Gastrocnemius medialis (tissue), 4 donors: ENCODE measurements around the gene PPP1R13L. TPM values are rescaled to one million over a fixed set of nuclear protein-coding genes. Genes with fewer than 3 reads are reported as not detected.

Experiments
- ATAC-seq, 2 donors: fragments of 150-250 bp; one replicate each; pipeline ENCODE4 v1.9.1; 2016
- DNase-seq, 2 donors: peaks; one replicate each; pipeline ENCODE4 v3.0.0-alpha.2; 2019
- H3K27ac ChIP-seq, 4 donors: fragments of 200-600 bp; sonication (generic); 1 replicate in 1 of 4; 2 replicates in 3 of 4; pipeline ENCODE4 v1.5.1; 2016 to 2018; ENCODE audit warnings: mild to moderate bottlenecking in 2 of 4, moderate library complexity in 1 of 4
- H3K27me3 ChIP-seq, 3 donors: fragments of 200-600 bp; sonication (generic) in 2 of 3; 1 replicate in 1 of 3; 2 replicates in 2 of 3; pipeline versions ENCODE4 v1.5.1 to v1.6.0; 2016 to 2019; ENCODE audit warnings: mild to moderate bottlenecking in 1 of 3, moderate library complexity in 1 of 3
- H3K36me3 ChIP-seq, 2 donors: fragments of 200-600 bp; sonication (generic) in 1 of 2; one replicate each; pipeline ENCODE4 v1.5.1; 2017 to 2018
- H3K4me1 ChIP-seq, 2 donors: fragments of 200-600 bp; sonication (generic) in 1 of 2; one replicate each; pipeline ENCODE4 v1.5.1; 2016 to 2017; ENCODE audit warnings: mild to moderate bottlenecking in 2 of 2
- H3K4me3 ChIP-seq, 4 donors: fragments of 200-600 bp; sonication (generic) in 3 of 4; 1 replicate in 1 of 4; 2 replicates in 3 of 4; pipeline ENCODE4 v1.5.1; 2016 to 2019; ENCODE audit warnings: mild to moderate bottlenecking in 2 of 4
- H3K9me3 ChIP-seq, 3 donors: fragments of 200-600 bp; sonication (generic) in 2 of 3; 1 replicate in 1 of 3; 2 replicates in 2 of 3; pipeline ENCODE4 v1.5.1; 2016 to 2019
- POLR2A ChIP-seq, 2 donors: fragments of 450-650 bp; IDR thresholded peaks; one replicate each; pipeline ENCODE4 v1.6.1; 2017; ENCODE audit warnings: antibody characterized with exemption in 2 of 2, mild to moderate bottlenecking in 2 of 2, moderate library complexity in 2 of 2
- in situ Hi-C, 4 donors: fragments of 200-750 bp; cut with MboI; loops; one replicate each; pipeline versions ENCODE4 v1.15.0 to v1.8.0; 2017; ENCODE audit warnings: low sequenced_read_pairs in 4 of 4
- intact Hi-C: fragments of 100-400 bp; cut with DNase I; formaldehyde crosslinking; loops from one replicate; pipeline ENCODE4 v1.15.1; 2023; ENCODE audit warnings: low total_unique reads
- total RNA-seq, 4 donors: library from RNA; depleted of rRNA; stranded (reverse); fragments of >200 nt; gene quantifications; one replicate each; pipeline versions ENCODE4 v1.1.0 to v1.2.3, GENCODE V29; 2016
- TF ChIP-seq, protein P1 (sequence below), 5 experiments: fragments of 450-650 bp in 3 of 5; fragments of 200-600 bp in 2 of 5; sonication (generic) in 2 of 5; IDR thresholded peaks in 4 of 5; conservative IDR thresholded peaks in 1 of 5; 1 replicate in 4 of 5; 2 replicates in 1 of 5; pipeline ENCODE4 v1.5.1; 2016 to 2019; ENCODE audit warnings: antibody characterized with exemption in 5 of 5, mild to moderate bottlenecking in 3 of 5, moderate library complexity in 3 of 5

PPP1R13L gene
- total RNA-seq, 4 donors from 2014 or later: 1.1 to 6.9 (median 1.5) TPM

DNA sequence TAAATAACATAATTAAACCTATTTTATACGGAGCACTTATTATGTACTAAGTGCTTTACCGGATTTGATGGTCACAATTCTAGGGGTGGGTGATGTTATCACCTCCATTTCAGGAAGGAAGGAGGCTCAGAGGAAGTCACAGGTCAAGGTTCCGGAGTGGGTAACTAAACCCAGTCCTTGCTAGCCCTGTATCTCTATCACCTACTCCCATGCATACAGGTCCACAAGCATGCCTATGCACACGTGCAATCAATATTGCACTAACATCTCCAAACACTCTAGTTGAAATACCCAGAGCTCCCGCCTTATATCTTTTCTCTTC is 45.1 kb upstream of the PPP1R13L start:
- DNase-seq (no peak), ATAC-seq (peak in 1 of 2 donors; percentile 7)
- TF ChIP-seq, protein P1, sequence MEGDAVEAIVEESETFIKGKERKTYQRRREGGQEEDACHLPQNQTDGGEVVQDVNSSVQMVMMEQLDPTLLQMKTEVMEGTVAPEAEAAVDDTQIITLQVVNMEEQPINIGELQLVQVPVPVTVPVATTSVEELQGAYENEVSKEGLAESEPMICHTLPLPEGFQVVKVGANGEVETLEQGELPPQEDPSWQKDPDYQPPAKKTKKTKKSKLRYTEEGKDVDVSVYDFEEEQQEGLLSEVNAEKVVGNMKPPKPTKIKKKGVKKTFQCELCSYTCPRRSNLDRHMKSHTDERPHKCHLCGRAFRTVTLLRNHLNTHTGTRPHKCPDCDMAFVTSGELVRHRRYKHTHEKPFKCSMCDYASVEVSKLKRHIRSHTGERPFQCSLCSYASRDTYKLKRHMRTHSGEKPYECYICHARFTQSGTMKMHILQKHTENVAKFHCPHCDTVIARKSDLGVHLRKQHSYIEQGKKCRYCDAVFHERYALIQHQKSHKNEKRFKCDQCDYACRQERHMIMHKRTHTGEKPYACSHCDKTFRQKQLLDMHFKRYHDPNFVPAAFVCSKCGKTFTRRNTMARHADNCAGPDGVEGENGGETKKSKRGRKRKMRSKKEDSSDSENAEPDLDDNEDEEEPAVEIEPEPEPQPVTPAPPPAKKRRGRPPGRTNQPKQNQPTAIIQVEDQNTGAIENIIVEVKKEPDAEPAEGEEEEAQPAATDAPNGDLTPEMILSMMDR (IDR thresholded peaks at IDR 0.05 in 4 of 5, conservative IDR thresholded peaks at IDR 0.05 in 1 of 5): no peak
- TF ChIP-seq POLR2A (IDR thresholded peaks at IDR 0.05): no peak
- Histone ChIP-seq H3K27ac (peak overlapping the region; percentile 42 to 74 (median 60)), H3K36me3 (no peaks in the 10 kb centered on the region), H3K4me1 (peaks cover 15 to 25% of the 10 kb centered on the region in 2 donors), H3K4me3 (peak overlapping the region; percentile 58 to 89 (median 66)), H3K27me3 (no peaks in the 10 kb centered on the region), H3K9me3 (no peaks in the 10 kb centered on the region)
- in situ Hi-C loops (no loop called here), intact Hi-C loops (loop anchor here (2.0 kb wide), 1 partner anchor 17 kb away; the partner anchor contains the start of gene FOSB)

DNA sequence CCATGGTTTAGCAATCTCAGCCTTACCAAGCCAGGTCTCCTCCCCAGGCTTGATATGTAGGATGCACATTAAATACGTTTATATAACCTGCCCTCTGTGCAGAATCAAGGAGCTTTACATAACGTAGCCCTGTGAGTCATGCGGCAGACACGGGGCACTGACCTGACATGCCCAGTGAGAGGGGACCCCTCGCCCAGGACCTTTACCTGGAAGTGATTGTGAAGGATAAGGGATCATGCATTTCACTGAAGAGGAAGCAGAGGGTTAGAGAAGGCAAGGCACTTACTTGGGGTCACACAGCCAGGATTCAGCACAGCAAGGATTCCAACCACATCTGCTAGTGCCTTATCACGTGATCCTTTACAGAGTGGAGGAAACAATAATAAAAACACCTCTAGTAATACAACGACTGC is 44.0 kb upstream of the PPP1R13L start:
- DNase-seq: no peak
- in situ Hi-C loops: no loop called here

DNA sequence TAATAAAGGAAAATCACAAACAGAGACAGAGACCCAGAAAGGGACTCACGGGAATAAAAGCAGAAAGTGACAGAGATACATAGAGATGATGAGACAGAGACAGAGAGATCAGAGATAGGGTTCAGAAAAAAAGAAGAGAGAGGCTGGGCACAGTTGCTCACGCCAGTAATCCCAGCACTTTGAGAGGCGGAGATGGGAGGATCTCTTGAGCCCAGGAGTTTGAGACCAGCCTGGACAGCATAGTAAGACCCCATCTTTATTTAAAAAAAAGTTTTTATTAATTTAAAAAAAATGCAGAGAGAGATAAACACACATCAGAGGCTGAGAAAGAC is 43.5 kb upstream of the PPP1R13L start:
- in situ Hi-C loops: no loop called here
- TF ChIP-seq POLR2A (IDR thresholded peaks at IDR 0.05): no peak
- TF ChIP-seq, protein P1 (IDR thresholded peaks at IDR 0.05 in 4 of 5, conservative IDR thresholded peaks at IDR 0.05 in 1 of 5): no peak
- H3K27ac ChIP-seq: no peak overlapping the region
- H3K9me3 ChIP-seq: no peaks in the 10 kb centered on the region
- peaks cover 18 to 26% of the 10 kb centered on the region in 2 donors for H3K4me1 ChIP-seq
- no peaks in the 10 kb centered on the region for H3K27me3 ChIP-seq
- no peak for DNase-seq
- intact Hi-C loops: no loop called here
- H3K36me3 ChIP-seq: no peaks in the 10 kb centered on the region
- H3K4me3 ChIP-seq: no peak overlapping the region
- no peak for ATAC-seq

More for the DNA sequence above, 44.0 kb upstream of the PPP1R13L start:
- Histone ChIP-seq H3K36me3 (no peaks in the 10 kb centered on the region), H3K27me3 (no peaks in the 10 kb centered on the region), H3K27ac (no peak overlapping the region), H3K4me3 (no peak overlapping the region), H3K4me1 (peaks cover 18 to 26% of the 10 kb centered on the region in 2 donors), H3K9me3 (no peaks in the 10 kb centered on the region)
- no peak for ATAC-seq
- TF ChIP-seq, protein P1 (IDR thresholded peaks at IDR 0.05 in 4 of 5, conservative IDR thresholded peaks at IDR 0.05 in 1 of 5): no peak
- TF ChIP-seq POLR2A (IDR thresholded peaks at IDR 0.05): no peak
- intact Hi-C loops: no loop called here

DNA sequence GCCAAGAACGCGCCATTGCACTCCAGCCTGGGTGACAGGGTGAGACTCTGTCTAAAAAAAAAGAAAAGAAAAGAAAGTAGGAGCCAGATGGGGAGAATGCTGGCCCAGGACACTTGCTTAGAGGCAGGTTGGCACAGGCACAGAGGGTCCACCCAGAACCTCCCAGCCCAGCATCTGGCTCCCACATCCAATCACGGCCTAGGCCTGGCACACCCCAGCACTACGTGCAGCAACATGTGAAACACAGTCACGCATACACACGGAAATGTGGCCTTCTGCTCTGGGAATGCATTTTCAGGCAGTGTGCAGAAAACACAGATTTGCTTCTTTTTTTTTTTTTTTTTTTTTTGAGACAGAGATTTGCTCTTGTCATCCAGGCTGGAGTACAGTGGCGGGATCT is 42.1 kb upstream of the PPP1R13L start:
- no peak for TF ChIP-seq POLR2A (IDR thresholded peaks at IDR 0.05)
- TF ChIP-seq, protein P1 (IDR thresholded peaks at IDR 0.05 in 4 of 5, conservative IDR thresholded peaks at IDR 0.05 in 1 of 5): no peak
- Histone ChIP-seq H3K4me1 (peaks cover 26 to 29% of the 10 kb centered on the region in 2 donors), H3K4me3 (no peak overlapping the region), H3K27me3 (no peaks in the 10 kb centered on the region), H3K36me3 (no peaks in the 10 kb centered on the region), H3K9me3 (no peaks in the 10 kb centered on the region), H3K27ac (no peak overlapping the region)
- intact Hi-C loops (no loop called here), in situ Hi-C loops (no loop called here)
- ATAC-seq (no peak), DNase-seq (no peak)

GRCh38 chr19:45446295-45446694 is 41.4 kb upstream of the PPP1R13L start:
- Histone ChIP-seq H3K4me1 (peaks cover 21 to 28% of the 10 kb centered on the region in 2 donors), H3K27me3 (no peaks in the 10 kb centered on the region), H3K36me3 (no peaks in the 10 kb centered on the region), H3K27ac (no peak overlapping the region), H3K9me3 (no peaks in the 10 kb centered on the region), H3K4me3 (no peak overlapping the region)
- intact Hi-C loops: no loop called here
- in situ Hi-C loops: no loop called here
- no peak for DNase-seq
- TF ChIP-seq, protein P1 (IDR thresholded peaks at IDR 0.05 in 4 of 5, conservative IDR thresholded peaks at IDR 0.05 in 1 of 5): no peak
- no peak for TF ChIP-seq POLR2A (IDR thresholded peaks at IDR 0.05)
- ATAC-seq: no peak
